HG03025 (cell line): ENCODE measurements around the gene MYCN.

Source experiments
- ATAC-seq: cut with Tn5 transposase; IDR thresholded peaks from one replicate; pipeline ENCODE4 v1.9.1; 2021; ENCODE audit warnings: mild to moderate bottlenecking, moderate library complexity; ENCODE audit not compliant: unreplicated experiment, low FRiP score

The MYCN gene

GRCh38 chr2:15992457-15993231, 52.3 kb downstream of the MYCN start:
- ATAC-seq = no peak

- ATAC-seq = no peak
Observed at GRCh38 chr2:15993232-15993610, 52.9 kb downstream of the MYCN start.

- no peak for ATAC-seq
Observed at GRCh38 chr2:15993666-15994065, 53.3 kb downstream of the MYCN start.

- ATAC-seq = no peak
Observed at GRCh38 chr2:15995603-15996002, 55.3 kb downstream of the MYCN start.
